GM19463 (cell line): ENCODE data around the gene GALE.

Experiments
- ATAC-seq: cut with Tn5 transposase; IDR thresholded peaks from one replicate; pipeline ENCODE4 v1.9.1; 2021; ENCODE audit warnings: mild to moderate bottlenecking, moderate library complexity; ENCODE audit not compliant: unreplicated experiment

The GALE gene

GRCh38 chr1:23756676-23757075 lies 43.9 kb downstream of the GALE start:
- ATAC-seq: no peak

- no peak for ATAC-seq
Measured at GRCh38 chr1:23752909-23753308, 47.6 kb downstream of the GALE start.

GRCh38 chr1:23751815-23752200 lies 48.7 kb downstream of the GALE start:
- ATAC-seq: no peak

- ATAC-seq: no peak
Measured at GRCh38 chr1:23751050-23751814, 49.3 kb downstream of the GALE start.

GRCh38 chr1:23748016-23748415 lies 52.5 kb downstream of the GALE start:
- no peak for ATAC-seq
